HFFc6 (cell line): ENCODE results near the gene AGBL3. TPM values are rescaled to one million over a fixed set of nuclear protein-coding genes. Genes with fewer than 3 reads are reported as not detected.
"Not testable (repeated sequence)": the region's sequence is repeated elsewhere in the genome, so short reads cannot be mapped to it uniquely, and the experiment has no call there.

ENCODE experiments used
- DNase-seq: peaks from one replicate; pipeline ENCODE4 v3.0.0-alpha.2; 2018
- H3K27ac Mint-ChIP-seq: 2 replicates; pipeline ENCODE4 v1.8.0; 2020; ENCODE audit warnings: mild to moderate bottlenecking, mixed read lengths
- H3K27me3 Mint-ChIP-seq: 2 replicates; pipeline ENCODE4 v1.8.0; 2021; ENCODE audit warnings: mild to moderate bottlenecking, moderate library complexity, mixed read lengths; ENCODE audit not compliant: insufficient read depth
- H3K36me3 Mint-ChIP-seq: 2 replicates; pipeline ENCODE4 v1.8.0; 2021; ENCODE audit warnings: low read depth, mixed read lengths
- H3K4me1 Mint-ChIP-seq: 2 replicates; pipeline ENCODE4 v1.8.0; 2020; ENCODE audit warnings: low read depth, mixed read lengths
- H3K4me3 Mint-ChIP-seq: 2 replicates; pipeline ENCODE4 v1.8.0; 2020; ENCODE audit warnings: mild to moderate bottlenecking, moderate library complexity, mixed read lengths
- H3K9me3 Mint-ChIP-seq: 2 replicates; pipeline ENCODE4 v1.8.0; 2020; ENCODE audit warnings: mild to moderate bottlenecking, mixed read lengths
- CTCF ChIP-seq: fragments of 200-600 bp; sonication (generic); IDR thresholded peaks from 2 replicates; pipeline ENCODE4 v1.5.0; 2021; ENCODE audit warnings: antibody characterized with exemption, mild to moderate bottlenecking
- total RNA-seq, 6 experiments: library from RNA; stranded (reverse); fragmentation: NEBNext Ultra II Directional; extraction: Animal tissue kit (Norgen Biotek cat#: 25700); gene quantifications; 2 replicates in 1 of 6; 3 replicates in 5 of 6; pipeline ENCODE4 v1.2.3, GENCODE V29; 2021

The AGBL3 gene
- total RNA-seq, 6 experiments from 2014 or later = 0.38 to 0.76 (median 0.68) TPM

DNA sequence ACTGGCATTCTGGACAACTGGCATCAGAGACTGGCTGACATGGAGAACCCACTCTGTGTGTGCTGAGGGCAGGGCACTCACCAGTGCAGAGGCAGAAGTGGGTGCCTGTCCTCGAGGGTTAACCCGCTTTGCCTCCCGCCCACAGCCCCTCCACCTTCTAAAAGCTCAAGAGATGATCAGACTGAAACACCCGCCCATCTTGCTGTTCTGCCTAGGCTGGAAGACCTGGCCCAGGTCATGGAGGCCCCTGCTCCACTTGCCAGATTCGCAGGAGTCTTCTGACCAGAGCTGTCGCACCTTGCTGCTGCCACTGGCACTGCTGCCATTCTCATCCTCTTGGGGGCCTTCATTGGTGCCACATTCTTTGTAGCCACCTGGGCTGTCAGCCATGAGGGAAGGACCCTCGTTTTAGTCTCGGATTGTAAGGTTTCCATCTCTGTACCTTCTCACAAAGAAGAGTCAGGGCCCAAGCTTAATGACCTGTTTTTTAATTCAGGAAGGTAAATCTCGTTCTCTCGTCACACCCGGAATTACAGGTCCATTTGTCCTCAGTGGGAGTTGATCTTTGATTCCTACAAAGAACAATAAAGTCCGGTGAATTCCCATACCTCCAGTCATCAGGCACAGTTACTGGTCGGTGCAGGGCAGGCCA is 182.3 kb downstream of the AGBL3 start:
- TF ChIP-seq CTCF = no peak
- H3K4me1 Mint-ChIP-seq = peaks cover 42% of the 10 kb centered on the region
- DNase-seq = no peak
- peaks cover 3% of the 10 kb centered on the region; the same call in 1 of the 2 replicates for H3K27me3 Mint-ChIP-seq
- H3K4me3 Mint-ChIP-seq = peak overlapping the region; percentile 97
- no peaks in the 10 kb centered on the region for H3K9me3 Mint-ChIP-seq
- peaks cover 54% of the 10 kb centered on the region for H3K36me3 Mint-ChIP-seq
- H3K27ac Mint-ChIP-seq = peak overlapping the region; percentile 94

- Mint-ChIP-seq H3K9me3 (no peaks in the 10 kb centered on the region), H3K4me3 (peak overlapping the region; percentile 97), H3K27me3 (peaks cover 3% of the 10 kb centered on the region; the same call in 1 of the 2 replicates), H3K27ac (peak overlapping the region; percentile 94), H3K36me3 (peaks cover 47% of the 10 kb centered on the region), H3K4me1 (peaks cover 42% of the 10 kb centered on the region)
- DNase-seq = peak; percentile 48
- peak; percentile 72 for TF ChIP-seq CTCF
These were observed 183.0 kb downstream of the AGBL3 start for GRCh38 chr7:135169141-135169963.

- Mint-ChIP-seq H3K27me3 (peaks cover 3% of the 10 kb centered on the region; the same call in 1 of the 2 replicates), H3K36me3 (peaks cover 45% of the 10 kb centered on the region), H3K9me3 (no peaks in the 10 kb centered on the region), H3K4me3 (peak overlapping the region; percentile 97), H3K27ac (peak overlapping the region; percentile 94), H3K4me1 (peaks cover 42% of the 10 kb centered on the region)
- no peak for TF ChIP-seq CTCF
- peak; percentile 15 for DNase-seq
These were observed 183.6 kb downstream of the AGBL3 start for GRCh38 chr7:135169964-135170273.

DNA sequence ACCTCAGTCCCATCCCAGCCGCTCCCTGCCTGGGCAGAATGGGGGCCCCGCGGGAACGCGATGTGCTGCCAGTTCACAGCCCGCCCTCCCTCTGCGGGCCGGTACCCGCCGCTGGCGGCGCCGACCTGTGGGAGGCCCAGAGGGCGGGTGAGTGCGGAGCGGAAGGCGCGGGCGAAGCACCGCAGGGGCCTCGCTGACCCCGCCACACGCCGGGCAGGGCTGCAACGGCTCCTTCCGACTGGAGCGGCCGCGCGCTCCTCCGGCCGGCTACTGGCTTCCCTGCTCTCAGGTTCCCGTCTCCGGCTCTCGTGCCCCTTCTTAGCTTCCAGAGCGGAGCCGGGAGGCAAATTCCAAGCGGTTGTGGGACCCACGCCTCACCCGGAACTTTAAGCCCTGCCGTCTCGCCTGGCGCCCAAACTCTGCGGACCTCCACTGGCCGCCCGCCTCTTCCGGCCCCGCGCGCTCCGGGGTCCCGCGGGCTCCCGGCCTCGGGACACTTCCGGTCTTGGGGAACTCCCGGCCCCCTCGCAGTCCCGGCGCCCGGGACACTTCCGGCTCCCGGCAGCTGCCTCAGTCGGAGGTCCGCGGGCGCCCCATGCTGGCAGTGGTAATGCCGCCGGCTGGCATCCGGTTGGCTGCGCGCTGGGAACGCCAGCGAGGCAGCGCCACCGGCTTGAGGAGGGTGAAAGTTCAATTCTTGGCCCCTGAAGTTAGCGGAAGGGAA is 184.1 kb downstream of the AGBL3 start, which contains the start of gene CYREN:
CYREN (minus strand) TSS at position 434 of the 724 bp plus-strand sequence. CDS start 1,785 bp downstream, outside the sequence.
- peaks cover 3% of the 10 kb centered on the region; the same call in 1 of the 2 replicates for H3K27me3 Mint-ChIP-seq
- peak; percentile 75 for TF ChIP-seq CTCF
- H3K4me1 Mint-ChIP-seq = peaks cover 42% of the 10 kb centered on the region
- peak within 1 kb of the TSS; percentile 96 for H3K27ac Mint-ChIP-seq
- peak; percentile 91 for DNase-seq
- H3K4me3 Mint-ChIP-seq = peak within 1 kb of the TSS; percentile 97
- H3K9me3 Mint-ChIP-seq = no peaks in the 10 kb centered on the region
- peaks cover 40% of the 10 kb centered on the region for H3K36me3 Mint-ChIP-seq

- Mint-ChIP-seq H3K4me1 (peaks cover 42% of the 10 kb centered on the region), H3K4me3 (peak overlapping the region; percentile 97), H3K27ac (peak overlapping the region; percentile 96), H3K36me3 (peaks cover 34% of the 10 kb centered on the region)
- not testable (repeated sequence) for DNase-seq, H3K9me3 Mint-ChIP-seq, H3K27me3 Mint-ChIP-seq
- TF ChIP-seq CTCF = peak; percentile 1; the same call in 1 of the 2 replicates
These were observed 184.7 kb downstream of the AGBL3 start for GRCh38 chr7:135170998-135171481.

- Mint-ChIP-seq H3K4me1 (peaks cover 42% of the 10 kb centered on the region), H3K27ac (peak overlapping the region; percentile 96), H3K36me3 (peaks cover 29% of the 10 kb centered on the region), H3K4me3 (peak overlapping the region; percentile 97)
- not testable (repeated sequence) for H3K27me3 Mint-ChIP-seq, H3K9me3 Mint-ChIP-seq
- DNase-seq = peak; percentile 24
These were observed 185.4 kb downstream of the AGBL3 start for GRCh38 chr7:135171581-135172291.

GRCh38 chr7:135173916-135174315 is 187.6 kb downstream of the AGBL3 start:
- H3K36me3 Mint-ChIP-seq = peaks cover 10% of the 10 kb centered on the region
- H3K27ac Mint-ChIP-seq, DNase-seq: not testable (repeated sequence)

More at GRCh38 chr7:135173916-135174315, 187.6 kb downstream of the AGBL3 start:
- not testable (repeated sequence) for H3K9me3 Mint-ChIP-seq, H3K27me3 Mint-ChIP-seq, H3K4me3 Mint-ChIP-seq
- peaks cover 36% of the 10 kb centered on the region for H3K4me1 Mint-ChIP-seq
